Neuron (in vitro differentiated cells): Measurements from ENCODE around the gene CHDH.

Experiments
- H2AFZ ChIP-seq: one replicate; pipeline ENCODE4 v1.6.1; 2013; ENCODE audit warnings: low read depth, mild to moderate bottlenecking, inconsistent platforms, low read length, moderate library complexity
- H3K27me3 ChIP-seq: one replicate; pipeline ENCODE4 v1.6.1; 2013; ENCODE audit warnings: low read length; ENCODE audit not compliant: insufficient read depth
- H3K36me3 ChIP-seq: one replicate; pipeline ENCODE4 v1.6.1; 2013; ENCODE audit warnings: low read length; ENCODE audit not compliant: insufficient read depth
- H3K4me1 ChIP-seq: one replicate; pipeline ENCODE4 v1.6.1; 2013; ENCODE audit warnings: low read length; ENCODE audit not compliant: insufficient read depth
- H3K4me3 ChIP-seq: 2 replicates; pipeline ENCODE4 v1.5.1; 2013; ENCODE audit warnings: mild to moderate bottlenecking, low read length, moderate library complexity
- H3K9me3 ChIP-seq: one replicate; pipeline ENCODE4 v1.6.1; 2013; ENCODE audit warnings: low read length

The CHDH gene

DNA sequence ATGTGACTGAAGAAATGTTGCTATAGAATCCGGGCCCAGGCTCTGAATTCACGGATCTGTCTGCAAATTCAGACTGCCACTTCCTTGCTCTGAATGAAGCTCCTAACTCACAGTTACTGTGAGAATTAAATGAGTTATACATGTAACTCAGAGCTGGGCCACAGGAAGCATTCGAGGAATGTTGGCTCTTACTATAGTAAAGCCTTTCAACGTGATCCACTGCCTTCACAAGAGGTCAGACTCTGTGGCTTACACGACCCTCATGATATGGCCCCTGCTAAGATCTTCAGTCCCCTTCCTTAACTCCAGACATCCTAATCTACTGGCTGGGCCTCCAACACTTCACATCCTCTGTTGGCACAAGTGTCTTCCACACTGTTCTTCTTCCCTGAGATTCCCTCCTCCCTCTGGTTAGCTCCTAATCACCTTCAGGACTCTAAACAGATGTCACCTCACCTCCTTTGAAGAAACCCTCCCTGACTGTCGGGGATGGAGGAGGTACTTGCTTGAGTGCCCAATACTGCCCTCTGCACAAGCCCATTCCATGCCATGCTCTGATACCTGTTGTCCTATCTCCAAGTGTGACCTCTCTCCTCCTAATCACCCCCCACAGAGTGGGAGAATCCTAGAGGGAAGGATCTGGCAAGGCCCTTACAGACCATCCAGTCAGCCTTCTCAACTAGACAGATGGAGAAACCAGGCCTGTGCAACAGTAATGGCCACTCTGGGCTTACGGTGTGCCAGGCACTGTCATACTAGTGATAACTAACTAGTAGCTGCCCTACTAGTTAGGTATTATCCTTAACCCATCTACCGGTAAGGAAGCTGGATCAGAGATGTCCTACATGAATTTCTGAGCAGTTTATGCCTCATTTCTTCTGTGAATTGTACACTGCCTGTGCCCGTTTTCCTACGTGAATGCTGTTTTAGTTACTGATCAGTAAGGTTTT lies 34.5 kb upstream of the CHDH start:
- Histone ChIP-seq H2AFZ (no peak overlapping the region), H3K4me3 (peak overlapping the region; percentile 97), H3K4me1 (peaks cover 18% of the 10 kb centered on the region), H3K36me3 (peaks cover 61% of the 10 kb centered on the region), H3K27me3 (no peaks in the 10 kb centered on the region), H3K9me3 (no peaks in the 10 kb centered on the region)

- H3K4me1 ChIP-seq = no peaks in the 10 kb centered on the region
- no peak overlapping the region for H2AFZ ChIP-seq
- H3K27me3 ChIP-seq = no peaks in the 10 kb centered on the region
- no peak overlapping the region for H3K4me3 ChIP-seq
- no peaks in the 10 kb centered on the region for H3K9me3 ChIP-seq
- H3K36me3 ChIP-seq = peaks cover 82% of the 10 kb centered on the region
Observed at GRCh38 chr3:53865732-53866499, 19.7 kb upstream of the CHDH start.

DNA sequence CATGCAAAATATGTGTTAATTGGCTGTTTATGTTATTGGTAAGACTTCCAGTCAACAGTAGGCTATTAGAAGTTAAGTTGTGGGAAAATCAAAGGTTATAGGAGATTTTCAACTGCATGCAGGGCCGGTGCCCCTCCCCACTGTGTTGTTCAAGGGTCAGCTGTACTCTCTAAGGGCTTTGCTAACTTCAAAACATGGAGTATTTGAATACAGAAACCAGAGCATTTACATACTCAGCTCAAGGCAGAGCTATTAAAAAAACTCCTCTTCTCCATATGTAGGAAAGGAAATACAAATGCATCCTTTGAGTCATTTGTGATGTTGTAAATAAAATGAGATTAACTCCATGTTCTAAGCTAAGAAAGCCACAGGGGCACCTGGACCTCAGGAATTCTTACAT lies 16.9 kb upstream of the CHDH start:
- H3K36me3 ChIP-seq = peaks cover 76% of the 10 kb centered on the region
- H3K4me3 ChIP-seq = no peak overlapping the region
- no peaks in the 10 kb centered on the region for H3K27me3 ChIP-seq
- no peaks in the 10 kb centered on the region for H3K4me1 ChIP-seq
- H3K9me3 ChIP-seq = no peaks in the 10 kb centered on the region
- H2AFZ ChIP-seq = no peak overlapping the region

DNA sequence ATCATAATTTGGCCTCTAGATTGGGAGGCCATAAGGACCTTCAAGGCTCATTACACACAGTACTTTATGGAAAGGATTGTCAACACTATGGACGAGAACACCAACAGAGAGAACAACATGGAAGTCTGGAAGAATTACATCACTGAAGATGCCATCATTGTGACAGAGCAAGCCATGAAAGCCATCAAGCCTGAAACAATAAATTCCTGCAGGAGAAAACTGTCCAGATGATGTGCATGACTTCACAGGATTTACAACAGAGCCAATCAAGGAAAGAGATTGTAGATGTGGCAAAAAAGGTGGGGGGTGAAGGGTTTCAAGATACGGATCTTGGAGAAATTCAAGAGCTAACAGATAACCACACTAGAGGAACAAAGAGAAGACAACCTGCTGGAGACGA lies 16.0 kb upstream of the CHDH start:
- Histone ChIP-seq H3K4me1 (no peaks in the 10 kb centered on the region), H3K9me3 (no peaks in the 10 kb centered on the region), H3K36me3 (peaks cover 68% of the 10 kb centered on the region), H3K4me3 (no peak overlapping the region), H3K27me3 (no peaks in the 10 kb centered on the region), H2AFZ (no peak overlapping the region)

GRCh38 chr3:53860196-53860595 lies 14.0 kb upstream of the CHDH start:
- Histone ChIP-seq H3K27me3 (no peaks in the 10 kb centered on the region), H3K4me1 (no peaks in the 10 kb centered on the region), H3K36me3 (peaks cover 56% of the 10 kb centered on the region), H3K4me3 (no peak overlapping the region), H2AFZ (no peak overlapping the region), H3K9me3 (no peaks in the 10 kb centered on the region)

DNA sequence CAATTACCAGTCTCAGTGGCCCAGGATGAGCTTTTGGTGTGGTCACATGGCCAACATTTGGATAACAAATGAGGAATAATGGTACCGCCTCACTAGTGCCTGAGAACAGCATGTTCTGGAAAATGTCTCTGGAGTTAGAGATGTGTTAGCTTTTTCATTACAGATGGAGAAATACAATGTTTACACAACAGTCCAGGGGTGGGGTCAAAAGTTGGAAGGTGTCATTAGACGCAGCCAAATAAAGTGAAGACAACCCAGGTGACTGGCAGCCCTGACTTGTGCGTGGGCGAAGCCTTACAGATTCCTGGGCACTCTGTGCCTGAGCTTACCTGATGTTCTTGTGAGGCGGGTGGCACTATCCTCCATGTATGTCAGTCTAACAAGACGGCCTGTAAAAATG lies 13.0 kb upstream of the CHDH start:
- Histone ChIP-seq H3K9me3 (no peaks in the 10 kb centered on the region), H3K4me1 (no peaks in the 10 kb centered on the region), H2AFZ (no peak overlapping the region), H3K27me3 (no peaks in the 10 kb centered on the region), H3K4me3 (no peak overlapping the region), H3K36me3 (peaks cover 47% of the 10 kb centered on the region)

DNA sequence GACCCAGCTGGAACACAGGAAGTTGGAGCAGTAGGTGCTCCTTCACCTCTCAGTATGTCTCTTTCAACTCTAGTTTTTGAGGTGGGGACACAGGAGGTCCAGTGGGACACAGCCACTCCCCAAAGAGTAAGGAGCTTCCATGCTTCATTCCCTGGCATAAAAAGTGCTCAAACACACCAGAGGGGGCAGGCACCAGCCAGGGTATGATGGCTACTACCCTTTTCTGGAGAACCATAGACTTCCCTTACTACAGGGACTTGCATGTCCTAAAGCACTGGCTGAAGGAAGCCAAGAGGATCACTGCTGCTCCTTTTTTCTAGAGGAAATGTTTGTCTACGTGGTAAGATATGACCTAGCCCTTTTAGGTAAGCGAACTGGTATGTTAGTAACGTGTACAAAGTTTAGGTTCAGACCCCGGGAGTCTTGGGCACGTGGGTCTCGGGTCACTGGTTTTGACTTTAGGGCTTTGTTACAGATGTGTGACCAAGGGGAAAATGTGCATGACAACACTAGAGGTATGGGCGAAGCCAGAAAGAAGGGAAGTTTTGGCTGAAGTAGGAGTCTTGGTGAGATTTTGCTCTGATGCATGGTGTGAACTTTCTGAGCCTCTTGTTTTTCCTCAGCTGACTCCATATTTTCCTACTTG lies 12.0 kb upstream of the CHDH start:
- no peak overlapping the region for H2AFZ ChIP-seq
- H3K27me3 ChIP-seq = no peaks in the 10 kb centered on the region
- H3K9me3 ChIP-seq = no peaks in the 10 kb centered on the region
- no peak overlapping the region for H3K4me3 ChIP-seq
- H3K36me3 ChIP-seq = peaks cover 38% of the 10 kb centered on the region
- H3K4me1 ChIP-seq = no peaks in the 10 kb centered on the region

- peaks cover 28% of the 10 kb centered on the region for H3K36me3 ChIP-seq
- no peaks in the 10 kb centered on the region for H3K9me3 ChIP-seq
- H3K4me3 ChIP-seq = no peak overlapping the region
- no peaks in the 10 kb centered on the region for H3K27me3 ChIP-seq
- H3K4me1 ChIP-seq = no peaks in the 10 kb centered on the region
- H2AFZ ChIP-seq = no peak overlapping the region
Observed at GRCh38 chr3:53856964-53857363, 10.7 kb upstream of the CHDH start.

DNA sequence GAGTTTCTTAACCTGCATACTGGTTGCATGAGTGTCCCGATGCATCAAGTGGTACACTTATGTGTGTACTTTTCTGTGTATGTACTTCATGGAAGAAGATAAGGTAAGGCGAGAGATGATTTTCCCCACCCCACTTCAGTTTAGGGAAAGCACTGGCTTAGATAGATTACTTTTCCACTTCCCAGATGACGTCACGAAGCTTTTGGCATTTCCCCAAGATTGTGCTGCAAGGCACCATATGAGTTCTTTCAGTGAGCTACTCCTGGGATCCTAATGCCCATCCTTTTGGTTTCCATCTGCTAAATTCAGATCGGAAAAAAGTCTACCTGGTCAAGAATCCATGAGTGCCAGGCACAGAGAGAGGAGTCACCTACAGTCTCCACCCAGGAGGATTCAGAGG lies 4.7 kb upstream of the CHDH start:
- H3K4me1 ChIP-seq = peaks cover 5% of the 10 kb centered on the region
- no peaks in the 10 kb centered on the region for H3K36me3 ChIP-seq
- H2AFZ ChIP-seq = no peak overlapping the region
- H3K9me3 ChIP-seq = no peaks in the 10 kb centered on the region
- H3K27me3 ChIP-seq = peaks cover 2% of the 10 kb centered on the region
- H3K4me3 ChIP-seq = no peak overlapping the region

- Histone ChIP-seq H3K27me3 (peaks cover 2% of the 10 kb centered on the region), H3K36me3 (no peaks in the 10 kb centered on the region), H3K4me1 (peaks cover 5% of the 10 kb centered on the region), H2AFZ (no peak overlapping the region), H3K9me3 (no peaks in the 10 kb centered on the region), H3K4me3 (no peak overlapping the region)
Observed at GRCh38 chr3:53849916-53850315, 3.7 kb upstream of the CHDH start.

GRCh38 chr3:53846851-53847155 lies 584 bp upstream of the CHDH start:
- H3K36me3 ChIP-seq = no peaks in the 10 kb centered on the region
- H3K4me3 ChIP-seq = peak overlapping the region; percentile 61
- H3K27me3 ChIP-seq = peaks cover 2% of the 10 kb centered on the region
- peak overlapping the region; percentile 97 for H2AFZ ChIP-seq
- no peaks in the 10 kb centered on the region for H3K9me3 ChIP-seq
- peaks cover 5% of the 10 kb centered on the region for H3K4me1 ChIP-seq

GRCh38 chr3:53845881-53846133 lies 412 bp downstream of the CHDH start:
- H3K4me3 ChIP-seq = peak overlapping the region; percentile 61
- H3K4me1 ChIP-seq = peaks cover 5% of the 10 kb centered on the region
- peak overlapping the region; percentile 97 for H2AFZ ChIP-seq
- H3K36me3 ChIP-seq = no peaks in the 10 kb centered on the region
- no peaks in the 10 kb centered on the region for H3K9me3 ChIP-seq
- H3K27me3 ChIP-seq = peaks cover 2% of the 10 kb centered on the region

GRCh38 chr3:53845103-53845880 lies 927 bp downstream of the CHDH start:
- Histone ChIP-seq H2AFZ (peak overlapping the region; percentile 97), H3K4me1 (peaks cover 5% of the 10 kb centered on the region), H3K36me3 (no peaks in the 10 kb centered on the region), H3K27me3 (peaks cover 2% of the 10 kb centered on the region), H3K9me3 (no peaks in the 10 kb centered on the region), H3K4me3 (peak overlapping the region; percentile 61)
